Neural cell (in vitro differentiated cells): ENCODE measurements around the gene SYNGR2. TPM values are rescaled to one million over a fixed set of nuclear protein-coding genes. Genes with fewer than 3 reads are reported as not detected.

Experiments
- H2AFZ ChIP-seq: fragments of 200-600, 300-800 bp; sonication (generic), shearing (Covaris generic); 2 replicates; pipeline ENCODE4 v1.6.0; 2014; ENCODE audit warnings: low read depth, mild to moderate bottlenecking, antibody characterized with exemption, low read length, moderate library complexity
- H3F3A ChIP-seq: fragments of 200-600 bp; shearing (Covaris generic); 2 replicates; pipeline ENCODE4 v1.6.1; 2016; ENCODE audit warnings: mild to moderate bottlenecking, moderate library complexity, mixed read lengths, antibody characterized with exemption, low read length; ENCODE audit not compliant: insufficient read depth, poor library complexity, severe bottlenecking
- H3K27ac ChIP-seq: fragments of 200-600, 300-800 bp; sonication (generic), shearing (Covaris generic); 2 replicates; pipeline ENCODE4 v1.5.1; 2014; ENCODE audit warnings: mild to moderate bottlenecking, low read length, moderate library complexity
- H3K27me3 ChIP-seq: fragments of 300-800, 200-600 bp; sonication (generic), shearing (Covaris generic); 2 replicates; pipeline ENCODE4 v1.6.0; 2014; ENCODE audit warnings: mild to moderate bottlenecking, low read depth, low read length, moderate library complexity; ENCODE audit not compliant: insufficient read depth
- H3K36me3 ChIP-seq: fragments of 300-800, 200-600 bp; sonication (generic), shearing (Covaris generic); 2 replicates; pipeline ENCODE4 v1.5.1; 2014; ENCODE audit warnings: mild to moderate bottlenecking, antibody characterized with exemption, low read length, moderate library complexity; ENCODE audit not compliant: insufficient read depth
- H3K4me2 ChIP-seq: fragments of 300-800, 200-600 bp; sonication (generic), shearing (Covaris generic); 2 replicates; pipeline ENCODE4 v1.6.0; 2014; ENCODE audit warnings: mild to moderate bottlenecking, low read length
- H3K4me3 ChIP-seq: fragments of 300-800, 200-600 bp; sonication (generic), shearing (Covaris generic); 2 replicates; pipeline ENCODE4 v1.5.1; 2014; ENCODE audit warnings: mild to moderate bottlenecking, low read length, moderate library complexity
- H3K79me2 ChIP-seq: fragments of 200-600 bp; shearing (Covaris generic); replicated peaks from 2 replicates; pipeline ENCODE4 v1.6.0; 2014; ENCODE audit warnings: mild to moderate bottlenecking, low read length, moderate library complexity; ENCODE audit not compliant: insufficient read depth
- H3K9ac ChIP-seq: fragments of 300-800, 200-600 bp; sonication (generic), shearing (Covaris generic); 2 replicates; pipeline ENCODE4 v1.6.1; 2016; ENCODE audit warnings: mild to moderate bottlenecking, low read length, mixed read lengths
- H3K9me2 ChIP-seq: fragments of 200-600 bp; shearing (Covaris generic); 2 replicates; pipeline ENCODE4 v1.6.1; 2016; ENCODE audit warnings: mild to moderate bottlenecking, low read length, mixed read lengths; ENCODE audit not compliant: insufficient read depth
- H3K9me3 ChIP-seq: fragments of 200-600, 300-800 bp; sonication (generic), shearing (Covaris generic); 2 replicates; pipeline ENCODE4 v1.6.1; 2016; ENCODE audit warnings: mild to moderate bottlenecking, mixed run types, low read length, moderate library complexity, mixed read lengths
- H4K20me1 ChIP-seq: fragments of 200-600 bp; shearing (Covaris generic); 2 replicates; pipeline ENCODE4 v1.6.1; 2016; ENCODE audit warnings: mild to moderate bottlenecking, mixed run types; ENCODE audit not compliant: insufficient read depth
- CTCF ChIP-seq: fragments of 450-650 bp; IDR thresholded peaks from 2 replicates; pipeline ENCODE4 v1.5.1; 2014; ENCODE audit warnings: antibody characterized with exemption, mild to moderate bottlenecking, moderate library complexity; ENCODE audit not compliant: poor library complexity, severe bottlenecking
- EP300 ChIP-seq: fragments of 450-650 bp; conservative IDR thresholded peaks from 2 replicates; pipeline ENCODE4 v1.6.1; 2014; ENCODE audit warnings: antibody characterized with exemption, mild to moderate bottlenecking, moderate library complexity; ENCODE audit not compliant: poor library complexity, severe bottlenecking
- EZH2 ChIP-seq: fragments of 200-600, 300-800 bp; shearing (Covaris generic), sonication (generic); IDR thresholded peaks from 2 replicates; pipeline ENCODE4 v1.6.1; 2014; ENCODE audit warnings: antibody characterized with exemption, low read length, borderline replicate concordance, mild to moderate bottlenecking; ENCODE audit not compliant: insufficient read depth, poor library complexity, severe bottlenecking
- MXI1 ChIP-seq: fragments of 450-650 bp; conservative IDR thresholded peaks from 2 replicates; pipeline ENCODE4 v1.6.1; 2014; ENCODE audit warnings: antibody characterized with exemption, mild to moderate bottlenecking; ENCODE audit not compliant: poor library complexity, severe bottlenecking
- POLR2AphosphoS5 ChIP-seq: IDR thresholded peaks from 2 replicates; pipeline ENCODE4 v1.6.1; 2012
- RAD21 ChIP-seq: fragments of 450-650 bp; conservative IDR thresholded peaks from 2 replicates; pipeline ENCODE4 v1.6.1; 2014; ENCODE audit warnings: antibody characterized with exemption, mild to moderate bottlenecking, moderate library complexity
- REST ChIP-seq: IDR thresholded peaks from 2 replicates; pipeline ENCODE4 v1.6.1; 2012; ENCODE audit warnings: borderline replicate concordance
- SMC3 ChIP-seq: fragments of 450-650 bp; conservative IDR thresholded peaks from 2 replicates; pipeline ENCODE4 v1.6.1; 2014; ENCODE audit warnings: antibody characterized with exemption, mild to moderate bottlenecking, moderate library complexity; ENCODE audit not compliant: poor library complexity
- TAF1 ChIP-seq: IDR thresholded peaks from 2 replicates; pipeline ENCODE4 v1.6.1; 2012; ENCODE audit warnings: low read depth
- polyA plus RNA-seq: library from polyadenylated mRNA; depleted of rRNA; stranded (reverse); fragments of >200 nt; gene quantifications from 2 replicates; pipeline ENCODE4 v1.2.3, GENCODE V29; 2014

SYNGR2 gene
- polyA plus RNA-seq, 1 donor from 2014 or later, result 3.9 TPM

GRCh38 chr17:78121801-78122215 lies 46.6 kb upstream of the SYNGR2 start:
- Histone ChIP-seq H3K27me3 (no peaks in the 10 kb centered on the region), H4K20me1 (no peaks in the 10 kb centered on the region), H3K4me3 (no peak overlapping the region), H3K4me2 (no peak overlapping the region), H3F3A (no peaks in the 10 kb centered on the region), H3K9me2 (no peaks in the 10 kb centered on the region), H3K9ac (no peak overlapping the region), H3K27ac (no peak overlapping the region), H3K9me3 (no peaks in the 10 kb centered on the region), H3K36me3 (no peaks in the 10 kb centered on the region), H2AFZ (no peak overlapping the region), H3K79me2 (no peaks in the 10 kb centered on the region)
- TF ChIP-seq EP300 (no peak), EZH2 (no peak)

- H3K4me2 ChIP-seq, result no peak overlapping the region
- no peaks in the 10 kb centered on the region for H3K36me3 ChIP-seq
- no peak overlapping the region for H3K9ac ChIP-seq
- TF ChIP-seq EZH2, result no peak
- TF ChIP-seq REST, result no peak
- TF ChIP-seq MXI1, result no peak
- TF ChIP-seq TAF1, result no peak
- no peak for TF ChIP-seq CTCF
- TF ChIP-seq SMC3, result no peak
- TF ChIP-seq RAD21, result no peak
- TF ChIP-seq POLR2AphosphoS5, result no peak
- H3F3A ChIP-seq, result no peaks in the 10 kb centered on the region
- H4K20me1 ChIP-seq, result no peaks in the 10 kb centered on the region
- no peaks in the 10 kb centered on the region for H3K9me2 ChIP-seq
- H2AFZ ChIP-seq, result no peak overlapping the region
- no peaks in the 10 kb centered on the region for H3K9me3 ChIP-seq
- H3K27me3 ChIP-seq, result peaks cover under 1% of the 10 kb centered on the region
- no peak overlapping the region for H3K4me3 ChIP-seq
- H3K79me2 ChIP-seq, result no peaks in the 10 kb centered on the region
- H3K27ac ChIP-seq, result no peak overlapping the region
Observed at GRCh38 chr17:78122216-78122930, 46.0 kb upstream of the SYNGR2 start.
